Hematopoietic multipotent progenitor cell treated with erythropoietin and hydrocortisone succinate and interleukin-3 and kit ligand, for 8 days (in vitro differentiated cells): ENCODE results near the gene RASA3.
A peak's percentile ranks its signal among the peaks of the same experiment; 100 is the strongest.

Experiments
- DNase-seq: peaks from one replicate; pipeline ENCODE4 v3.0.0-alpha.2; 2015

Gene RASA3

GRCh38 chr13:114046431-114046975, 85.9 kb downstream of the RASA3 start:
- no peak for DNase-seq

- DNase-seq: no peak
These were observed 87.2 kb downstream of the RASA3 start for GRCh38 chr13:114045113-114045735.

GRCh38 chr13:114044486-114044885, 87.9 kb downstream of the RASA3 start:
- DNase-seq: no peak

- peak; percentile 35 for DNase-seq
These were observed 88.9 kb downstream of the RASA3 start for GRCh38 chr13:114043421-114044053.

GRCh38 chr13:114042066-114042815, 90.2 kb downstream of the RASA3 start:
- no peak for DNase-seq

GRCh38 chr13:114041493-114041892, 90.9 kb downstream of the RASA3 start:
- no peak for DNase-seq

- DNase-seq: no peak
These were observed 92.8 kb downstream of the RASA3 start for GRCh38 chr13:114039471-114040141.

GRCh38 chr13:114038900-114039299, 93.5 kb downstream of the RASA3 start:
- no peak for DNase-seq

GRCh38 chr13:114038211-114038613, 94.2 kb downstream of the RASA3 start:
- DNase-seq: no peak

GRCh38 chr13:114037674-114038073, 94.7 kb downstream of the RASA3 start:
- no peak for DNase-seq

GRCh38 chr13:114035583-114036531, 96.6 kb downstream of the RASA3 start:
- no peak for DNase-seq

GRCh38 chr13:114035186-114035582, 97.2 kb downstream of the RASA3 start:
- no peak for DNase-seq

GRCh38 chr13:114034481-114034891, 97.9 kb downstream of the RASA3 start:
- DNase-seq: no peak

- DNase-seq: no peak
These were observed 98.7 kb downstream of the RASA3 start for GRCh38 chr13:114033541-114034315.

GRCh38 chr13:114032126-114032799, 100.2 kb downstream of the RASA3 start:
- DNase-seq: no peak

- no peak for DNase-seq
These were observed 100.8 kb downstream of the RASA3 start for GRCh38 chr13:114031631-114032030.

GRCh38 chr13:114030666-114031610, 101.5 kb downstream of the RASA3 start:
- no peak for DNase-seq

- no peak for DNase-seq
These were observed 102.4 kb downstream of the RASA3 start for GRCh38 chr13:114029866-114030625.

- no peak for DNase-seq
These were observed 104.6 kb downstream of the RASA3 start for GRCh38 chr13:114027826-114028225.
